Measurements from ENCODE around the gene MAPK6.
"Not testable (repeated sequence)": the region's sequence is repeated elsewhere in the genome, so short reads cannot be mapped to it uniquely, and the experiment has no call there.

The MAPK6 gene

DNA sequence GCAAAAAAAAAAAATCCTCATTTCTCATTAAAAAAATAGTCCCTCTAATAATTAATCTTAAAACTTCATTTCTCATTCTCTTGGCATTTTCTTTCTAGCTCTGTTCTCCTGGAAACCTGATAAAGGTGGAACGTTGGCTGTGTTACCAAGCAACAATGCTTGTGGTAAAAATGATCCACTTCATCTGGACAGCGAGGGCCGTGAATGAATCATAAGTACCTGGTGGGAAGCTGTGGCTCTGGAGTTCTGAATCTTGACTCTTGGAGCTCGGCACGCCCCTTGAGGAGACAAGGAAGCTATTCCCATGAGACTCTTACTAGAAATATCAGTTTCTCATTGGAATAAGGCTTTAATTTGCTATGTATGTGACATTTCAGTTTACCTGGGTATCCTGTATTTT, 61.0 kb downstream of the MAPK6 start:
- no peak for DNase-seq (ENCODE audit: low read depth in 3 of 3)

DNA sequence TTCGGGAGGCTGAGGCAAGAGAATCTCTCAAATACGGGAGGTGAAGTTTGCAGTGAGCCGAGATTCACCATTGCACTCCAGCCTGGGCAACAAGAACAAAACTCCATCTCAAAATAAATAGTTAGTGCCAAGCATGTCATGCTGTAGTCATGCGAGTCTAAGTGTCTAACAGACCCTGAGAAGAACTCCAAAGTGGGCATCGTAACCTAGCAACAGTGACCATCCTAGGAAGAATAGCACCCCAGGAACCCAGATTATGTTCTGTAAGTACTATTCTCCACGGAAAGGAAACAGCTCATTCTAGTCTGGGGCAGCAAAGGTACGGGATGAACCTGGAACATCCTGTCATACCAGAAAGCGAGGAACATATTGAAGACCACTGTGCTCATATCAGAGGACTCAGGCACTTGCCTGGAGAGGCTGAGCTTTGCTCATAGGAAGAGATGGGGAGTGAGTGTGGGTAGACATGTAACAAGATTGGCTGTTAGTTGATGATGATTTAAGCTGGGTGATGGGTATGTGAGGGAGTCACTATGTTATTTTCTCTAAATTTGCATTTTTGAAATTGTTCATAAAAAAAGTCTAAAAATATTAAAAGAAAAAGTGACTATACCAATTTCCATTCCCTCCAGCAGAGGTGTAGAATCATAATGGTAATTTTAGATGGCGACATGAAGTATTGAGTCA, 61.8 kb downstream of the MAPK6 start:
- no peak for DNase-seq (ENCODE audit: low read depth in 3 of 3)

DNA sequence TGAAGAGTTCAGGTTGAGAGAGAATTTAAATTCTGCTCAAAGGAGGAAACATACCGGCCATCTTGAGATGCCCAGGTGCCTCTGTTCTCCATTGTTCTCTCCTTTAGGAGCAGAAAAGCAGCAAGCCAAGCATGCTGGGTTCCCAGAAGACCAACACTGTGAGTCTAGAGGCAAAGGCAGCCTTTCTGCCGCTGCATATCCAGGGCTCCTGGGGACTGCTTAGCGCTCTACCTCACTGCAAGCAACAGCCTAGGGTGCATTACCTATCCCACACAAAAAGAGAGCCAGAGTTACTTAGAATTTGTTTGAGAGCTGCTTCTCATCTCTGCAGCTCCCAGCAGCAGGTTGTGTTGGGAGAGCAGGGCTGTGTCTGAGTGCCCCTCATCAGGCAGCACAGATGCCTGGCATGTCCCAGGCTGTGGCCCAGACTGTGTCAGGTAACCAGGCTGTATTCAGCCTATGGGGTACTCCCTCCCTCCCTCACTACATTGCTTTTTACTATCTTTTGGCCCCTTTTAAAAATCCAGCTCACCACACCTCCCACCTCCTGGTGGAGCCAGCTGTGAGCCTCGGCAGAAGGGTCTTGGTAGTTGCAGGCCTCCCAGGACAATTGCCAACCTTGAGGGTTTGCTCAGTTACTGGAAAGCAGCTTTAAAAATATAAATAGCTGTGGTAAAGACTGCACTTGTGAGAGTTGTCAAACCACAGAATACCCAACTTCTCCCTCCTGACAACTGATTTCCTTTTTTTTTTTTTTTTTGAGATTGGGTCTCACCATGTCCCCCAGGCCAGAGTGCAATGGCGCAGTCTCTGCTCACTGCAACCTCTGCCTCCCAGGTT, 63.4 kb downstream of the MAPK6 start:
- no peak for DNase-seq (ENCODE audit: low read depth in 3 of 3)

DNA sequence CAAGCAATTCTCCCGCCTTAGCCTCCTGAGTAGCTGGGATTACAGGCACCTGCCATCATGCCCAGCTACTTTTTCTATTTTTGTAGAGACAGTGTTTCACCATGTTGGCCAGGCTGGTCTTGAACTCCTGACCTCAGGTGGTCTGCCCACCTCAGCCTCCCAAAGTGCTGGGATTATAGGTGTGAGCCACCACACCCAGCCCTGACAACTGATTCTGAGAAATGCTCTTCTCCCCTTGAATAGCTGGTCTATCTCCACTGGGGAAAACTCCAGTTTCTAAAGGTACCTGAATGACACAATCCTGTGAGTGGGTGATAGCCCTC, 64.0 kb downstream of the MAPK6 start:
- DNase-seq (ENCODE audit: low read depth in 3 of 3) = not testable (repeated sequence)

DNA sequence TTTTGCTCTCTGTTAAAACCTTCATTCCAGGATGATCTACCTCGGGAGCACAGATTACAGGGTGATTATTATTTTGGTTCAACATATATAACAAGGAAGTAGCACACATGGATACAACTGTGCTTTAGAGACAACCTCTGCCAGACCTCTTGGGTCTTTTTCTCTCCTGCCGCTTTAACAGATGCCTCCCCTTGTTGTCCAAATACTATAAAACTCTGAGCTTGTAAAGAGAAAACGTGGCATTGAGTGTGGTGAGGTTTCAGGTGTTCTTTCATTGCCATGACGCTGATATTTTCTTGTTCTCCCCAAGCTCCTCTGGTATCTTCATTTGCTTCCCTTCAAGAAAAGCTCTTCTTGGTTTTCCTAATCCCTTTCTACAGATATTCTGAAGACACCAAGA, 64.6 kb downstream of the MAPK6 start:
- DNase-seq (ENCODE audit: low read depth in 3 of 3) = no peak

DNA sequence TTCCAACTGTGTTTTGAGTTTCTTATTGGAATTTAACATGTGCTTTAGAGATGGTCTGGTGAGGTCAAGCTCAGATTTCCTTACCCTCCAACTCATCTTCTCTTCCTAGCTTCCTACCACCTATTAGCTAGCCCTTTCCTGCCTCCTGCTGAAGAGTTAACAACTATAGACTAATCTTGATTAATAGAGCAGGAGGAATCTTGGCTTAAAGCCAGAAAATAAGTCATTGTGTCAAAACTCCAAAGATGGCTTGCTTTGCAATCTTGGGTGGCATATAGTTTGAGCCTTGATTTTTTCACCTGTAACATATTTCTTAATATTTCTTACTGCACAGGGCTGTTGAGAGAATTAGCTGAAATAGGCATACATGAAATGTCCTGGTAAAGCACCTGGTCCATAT, 66.3 kb downstream of the MAPK6 start:
- no peak for DNase-seq (ENCODE audit: low read depth in 3 of 3)

DNA sequence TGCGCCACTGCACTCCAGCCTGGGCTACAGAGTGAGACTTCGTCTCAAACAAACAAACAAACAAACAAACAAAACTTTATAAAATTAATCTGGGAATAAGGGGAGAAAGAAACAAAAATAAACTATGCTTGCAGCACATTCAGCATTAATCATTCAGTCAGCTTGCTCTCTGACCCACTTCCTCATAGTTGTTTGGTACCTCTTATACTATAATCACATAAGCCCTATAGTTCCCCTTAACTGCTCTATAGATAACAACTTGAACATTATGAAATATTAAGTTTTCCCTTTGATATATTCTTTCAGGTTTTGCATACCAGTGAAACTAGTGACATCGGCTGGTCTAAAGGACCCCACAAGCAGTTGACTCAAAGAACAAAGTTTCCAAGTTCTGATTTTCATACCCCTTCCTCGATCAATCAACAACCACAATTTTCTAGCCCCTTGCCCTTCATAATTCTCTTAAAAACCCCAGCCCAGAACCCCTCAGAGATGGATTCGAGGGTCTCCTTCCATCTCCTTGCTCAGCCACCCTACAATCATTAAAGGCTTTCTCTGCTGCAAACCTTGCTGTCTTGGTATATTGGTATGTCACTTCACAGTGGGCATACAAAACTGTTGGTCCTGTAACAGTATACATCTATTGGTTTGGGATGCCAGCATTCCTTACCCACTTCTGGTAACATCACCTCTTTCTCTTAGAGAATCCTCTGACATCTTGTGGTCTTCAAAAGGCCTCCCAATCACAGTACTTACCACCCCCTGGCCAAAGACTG, 67.2 kb downstream of the MAPK6 start:
- DNase-seq (ENCODE audit: low read depth in 3 of 3) = no peak

DNA sequence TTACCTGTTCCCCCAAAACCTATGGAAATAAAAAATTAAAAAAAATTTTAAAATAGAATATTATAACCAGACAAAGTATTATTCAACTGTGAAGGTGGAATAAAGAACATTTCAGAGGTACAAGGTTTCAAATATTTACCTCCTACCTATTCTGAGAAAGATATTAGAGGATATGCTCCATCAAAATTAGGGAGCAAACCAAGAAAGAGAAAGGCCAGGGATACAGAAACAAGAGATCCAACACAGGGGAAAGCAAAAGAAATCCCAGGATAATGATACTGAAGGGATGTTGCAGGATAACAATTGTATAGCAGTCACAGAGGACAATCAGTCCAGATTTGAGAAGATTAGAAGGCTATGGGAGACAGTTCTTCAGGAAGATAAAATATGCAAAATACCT, 71.2 kb downstream of the MAPK6 start:
- no peak for DNase-seq (ENCODE audit: low read depth in 3 of 3)

DNA sequence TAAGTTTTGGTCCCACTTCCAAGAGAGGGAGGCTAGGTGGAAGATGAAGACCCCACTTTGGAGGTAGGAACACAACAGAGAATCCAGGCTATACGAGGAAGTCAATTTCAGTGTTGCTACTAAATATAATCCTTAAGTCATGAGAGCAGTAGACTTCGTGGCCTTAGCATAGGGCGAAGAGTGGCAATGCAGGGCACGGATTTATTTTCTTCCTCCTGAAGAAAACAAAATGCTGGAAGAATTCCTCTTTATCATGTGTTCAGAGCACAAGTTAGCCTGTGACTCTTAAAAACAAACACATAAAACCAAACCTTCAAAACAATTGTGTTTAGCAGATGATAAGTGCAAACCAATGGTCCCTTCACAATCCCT, 74.1 kb downstream of the MAPK6 start:
- no peak for DNase-seq (ENCODE audit: low read depth in 3 of 3)

DNA sequence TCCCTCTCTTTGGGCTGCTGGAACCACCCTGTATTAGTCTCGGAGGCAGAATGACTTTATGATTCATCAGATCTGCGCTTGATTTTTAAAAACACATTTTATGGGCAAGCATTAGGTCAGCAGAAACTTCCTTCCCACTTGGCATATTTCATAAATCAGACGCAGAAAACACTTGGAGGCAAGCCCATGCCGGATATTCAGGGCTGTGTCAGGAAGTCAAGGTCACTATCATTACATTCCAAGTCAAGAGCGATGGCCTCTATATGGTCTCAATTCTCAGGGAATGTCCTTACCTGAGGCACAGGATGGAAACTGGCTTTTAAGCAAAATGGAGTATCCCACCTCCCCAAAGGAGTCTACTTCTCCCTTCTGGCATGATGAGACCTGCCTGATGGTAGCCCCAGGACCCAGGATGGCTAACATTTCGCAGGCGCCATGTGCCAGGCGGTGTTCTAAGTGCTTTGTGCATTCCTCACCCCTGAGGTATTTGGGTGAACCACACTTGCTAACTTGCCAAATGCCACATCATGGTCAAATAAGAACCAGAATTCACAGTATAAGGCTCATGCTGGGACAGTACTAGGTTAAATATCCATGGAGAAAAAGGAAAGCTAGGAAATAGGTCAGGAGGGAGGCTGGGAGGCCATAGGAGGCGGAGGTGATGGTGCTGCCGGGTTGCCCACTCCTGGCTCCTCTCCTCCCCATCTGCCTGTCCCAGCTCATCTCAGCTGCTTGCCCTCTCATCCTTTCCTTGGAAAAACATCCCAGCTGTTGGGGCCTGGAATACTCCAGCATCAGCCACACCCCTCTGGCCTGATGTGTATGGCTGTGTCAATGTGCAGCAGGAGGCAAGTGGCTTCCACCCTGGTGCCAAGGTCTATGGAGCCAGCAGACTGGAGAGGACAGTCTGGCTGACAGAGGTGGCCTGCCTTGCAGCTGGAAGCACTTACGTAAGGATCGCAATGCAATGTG, 74.8 kb downstream of the MAPK6 start:
- no peak for DNase-seq (ENCODE audit: low read depth in 3 of 3)

DNA sequence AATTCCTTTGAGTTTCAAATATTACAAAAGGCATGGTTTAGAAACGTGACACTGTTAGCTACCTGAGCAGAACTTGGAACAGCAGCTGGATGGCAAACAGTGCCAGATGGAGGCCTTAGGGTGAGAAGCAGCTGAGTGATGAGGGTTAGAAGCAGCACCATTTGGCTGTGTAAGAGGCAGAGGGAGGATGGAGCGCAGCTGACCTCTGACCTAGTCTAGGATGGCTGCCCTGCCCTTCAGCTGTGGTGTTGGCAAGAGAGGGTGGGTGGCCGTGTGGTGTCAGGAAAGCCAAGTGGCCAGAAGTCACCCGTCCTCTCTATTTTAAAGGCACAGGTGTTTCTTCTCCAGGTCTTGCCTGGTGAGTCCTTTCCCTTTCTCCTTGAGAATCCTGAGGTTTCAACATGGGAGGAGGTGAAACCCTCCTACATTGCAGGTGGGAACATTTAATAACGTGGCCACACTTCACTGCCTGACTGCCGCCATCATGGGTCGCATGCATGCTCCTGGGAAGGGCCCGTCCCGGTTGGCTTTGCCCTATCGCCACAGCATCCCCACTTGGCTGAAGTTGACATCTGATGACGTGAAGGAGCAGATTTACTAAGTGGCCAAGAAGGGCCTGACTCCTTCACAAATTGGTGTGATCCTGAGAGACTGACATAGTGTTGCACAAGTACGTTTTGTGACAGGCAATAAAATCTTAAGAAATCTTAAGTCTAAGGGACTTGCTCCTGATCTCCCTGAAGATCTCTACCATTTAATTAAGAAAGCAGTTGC, 76.0 kb downstream of the MAPK6 start:
- DNase-seq (ENCODE audit: low read depth in 3 of 3) = no peak

DNA sequence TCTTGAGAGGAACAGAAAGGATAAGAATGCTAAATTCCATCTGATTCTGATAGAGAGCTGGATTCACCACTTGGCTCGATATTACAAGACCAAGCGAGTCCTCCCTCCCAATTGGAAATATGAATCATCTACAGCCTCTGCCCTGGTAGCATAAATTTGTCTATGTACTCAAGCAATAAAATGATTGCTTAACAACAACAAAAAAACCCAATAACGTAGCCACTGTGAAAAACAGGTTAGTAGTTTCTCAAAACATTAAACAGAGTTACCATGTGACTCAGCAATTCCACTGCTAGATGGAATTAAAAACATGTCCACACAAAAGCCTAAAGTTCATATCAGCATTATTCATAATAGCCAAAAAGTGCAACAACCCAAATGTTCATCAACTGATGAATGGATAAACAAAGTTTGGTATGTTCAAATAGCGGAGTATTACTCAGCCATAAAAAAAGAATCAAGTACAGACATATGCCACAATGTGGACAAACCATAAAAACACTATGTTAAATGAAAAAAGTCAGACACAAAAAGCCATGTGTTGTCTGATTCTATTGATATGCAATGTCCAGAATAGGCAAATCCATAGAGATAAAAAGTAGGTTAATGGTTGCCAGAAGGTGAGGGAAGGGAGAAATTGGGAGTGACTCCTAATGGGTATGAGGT, 76.7 kb downstream of the MAPK6 start:
- no peak for DNase-seq (ENCODE audit: low read depth in 3 of 3)

DNA sequence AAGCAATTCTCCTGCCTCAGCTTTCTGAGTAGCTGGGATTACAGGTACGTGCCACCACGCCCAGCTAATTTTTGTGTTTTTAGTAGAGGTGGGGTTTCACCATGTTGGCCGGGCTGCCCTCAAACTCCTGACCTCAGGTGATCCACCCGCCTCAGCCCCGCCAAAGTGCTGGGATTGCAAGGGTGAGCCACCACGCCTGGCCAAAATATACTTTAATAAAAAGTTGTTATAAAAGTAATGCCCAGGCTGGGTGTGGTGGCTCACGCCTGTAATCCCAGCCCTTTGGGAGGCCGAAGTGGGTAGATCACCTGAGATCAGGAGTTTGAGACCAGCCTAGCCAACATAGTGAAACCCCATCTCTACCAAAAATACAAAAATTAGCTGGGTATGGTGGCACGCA, 77.5 kb downstream of the MAPK6 start:
- not testable (repeated sequence) for DNase-seq (ENCODE audit: low read depth in 3 of 3)

DNA sequence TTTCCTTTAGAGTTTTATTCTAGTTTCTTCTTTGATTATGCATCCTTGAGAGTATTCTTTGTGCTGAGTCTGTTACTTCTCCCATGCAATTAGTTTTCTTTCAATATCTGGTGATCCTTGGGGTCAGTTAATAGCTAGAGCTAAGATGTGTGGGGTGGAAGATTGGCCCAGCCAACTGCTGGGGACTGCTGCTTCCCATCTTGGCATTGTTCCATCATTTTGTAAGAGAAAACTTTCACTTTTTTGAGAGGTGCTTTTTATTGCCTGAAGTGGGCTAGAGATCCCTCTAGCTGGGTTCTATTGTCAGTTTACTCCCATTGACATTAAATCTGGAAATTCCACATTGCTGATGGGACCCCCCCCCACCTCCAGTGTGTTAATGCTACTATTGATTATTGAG, 78.2 kb downstream of the MAPK6 start:
- DNase-seq (ENCODE audit: low read depth in 3 of 3) = no peak

DNA sequence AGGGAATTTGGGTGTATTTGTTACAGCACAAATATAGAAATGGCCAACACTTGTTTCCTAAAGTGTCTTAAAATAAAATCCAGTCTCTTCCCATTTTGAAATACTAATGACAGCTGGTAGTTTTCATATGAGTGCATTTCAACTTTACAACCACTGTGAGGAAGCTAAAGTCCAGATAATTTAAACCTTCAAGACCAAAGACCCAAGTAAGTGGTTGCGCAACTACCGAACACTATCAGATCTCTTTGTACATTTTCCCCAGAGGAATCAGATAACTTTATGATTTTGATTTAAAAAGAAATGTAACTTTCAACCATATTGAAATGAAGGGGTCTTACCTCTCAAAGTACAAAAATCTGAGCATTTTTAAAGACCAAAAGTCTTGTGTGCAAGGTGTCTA, 79.3 kb downstream of the MAPK6 start:
- no peak for DNase-seq (ENCODE audit: low read depth in 3 of 3)

DNA sequence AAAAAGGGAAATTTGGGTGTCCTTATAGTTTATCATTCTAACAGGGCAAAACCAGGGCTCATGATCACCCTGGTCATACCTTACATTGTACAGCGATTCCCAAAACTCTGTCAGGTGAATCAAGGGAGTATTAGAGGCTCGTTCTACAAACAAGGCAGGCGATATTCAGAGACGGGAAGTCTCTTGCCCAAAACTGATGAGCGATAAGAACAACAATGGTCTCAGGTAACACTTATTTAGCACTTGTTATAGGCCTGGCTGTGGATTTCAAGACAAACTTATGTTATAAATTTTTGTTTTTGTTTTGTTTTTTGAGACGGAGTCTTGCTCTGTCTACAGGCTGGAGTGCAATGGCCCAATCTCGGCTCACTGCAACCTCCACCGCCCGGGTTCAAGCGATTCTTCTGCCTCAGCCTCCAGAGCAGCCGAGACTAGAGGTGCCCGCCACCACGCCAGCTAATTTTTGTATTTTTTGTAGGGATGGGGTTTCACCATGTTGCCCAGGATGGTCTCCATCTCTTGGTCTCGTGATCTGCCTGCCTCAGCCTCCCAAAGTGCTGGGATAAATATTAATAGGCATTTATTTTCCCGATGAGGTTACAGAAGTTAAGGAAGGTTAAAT, 80.7 kb downstream of the MAPK6 start:
- DNase-seq (ENCODE audit: low read depth in 3 of 3) = no peak

DNA sequence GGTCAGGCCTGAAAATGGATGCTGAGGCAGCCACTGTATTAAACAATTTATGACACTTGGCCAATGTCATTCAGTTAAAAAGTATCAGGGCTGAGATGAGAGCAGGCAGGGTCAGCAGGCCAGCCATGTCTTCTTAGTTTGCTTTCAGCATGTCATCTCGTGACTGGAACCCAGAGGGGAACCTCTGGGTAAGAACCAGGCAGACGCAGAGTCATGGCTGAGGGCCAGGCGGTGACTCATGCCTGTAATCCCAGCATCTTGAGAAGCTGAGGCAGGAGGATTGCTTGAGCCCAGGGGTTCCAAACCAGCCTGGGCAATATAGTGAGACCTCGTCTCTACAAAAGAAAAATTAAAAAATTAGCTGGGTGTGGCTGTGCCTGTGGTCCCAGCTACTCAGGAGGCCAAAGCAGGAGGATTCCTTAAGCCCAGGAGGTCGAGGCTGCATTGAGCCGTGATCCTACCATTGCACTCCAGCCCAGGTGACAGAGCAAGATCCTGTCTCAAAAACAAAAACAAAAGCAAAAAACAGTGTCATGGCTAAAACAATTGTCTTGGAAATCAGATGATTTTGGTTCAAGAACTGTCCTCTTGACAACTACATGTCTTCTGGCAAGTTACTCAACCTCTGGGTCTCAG, 81.9 kb downstream of the MAPK6 start:
- no peak for DNase-seq (ENCODE audit: low read depth in 3 of 3)

DNA sequence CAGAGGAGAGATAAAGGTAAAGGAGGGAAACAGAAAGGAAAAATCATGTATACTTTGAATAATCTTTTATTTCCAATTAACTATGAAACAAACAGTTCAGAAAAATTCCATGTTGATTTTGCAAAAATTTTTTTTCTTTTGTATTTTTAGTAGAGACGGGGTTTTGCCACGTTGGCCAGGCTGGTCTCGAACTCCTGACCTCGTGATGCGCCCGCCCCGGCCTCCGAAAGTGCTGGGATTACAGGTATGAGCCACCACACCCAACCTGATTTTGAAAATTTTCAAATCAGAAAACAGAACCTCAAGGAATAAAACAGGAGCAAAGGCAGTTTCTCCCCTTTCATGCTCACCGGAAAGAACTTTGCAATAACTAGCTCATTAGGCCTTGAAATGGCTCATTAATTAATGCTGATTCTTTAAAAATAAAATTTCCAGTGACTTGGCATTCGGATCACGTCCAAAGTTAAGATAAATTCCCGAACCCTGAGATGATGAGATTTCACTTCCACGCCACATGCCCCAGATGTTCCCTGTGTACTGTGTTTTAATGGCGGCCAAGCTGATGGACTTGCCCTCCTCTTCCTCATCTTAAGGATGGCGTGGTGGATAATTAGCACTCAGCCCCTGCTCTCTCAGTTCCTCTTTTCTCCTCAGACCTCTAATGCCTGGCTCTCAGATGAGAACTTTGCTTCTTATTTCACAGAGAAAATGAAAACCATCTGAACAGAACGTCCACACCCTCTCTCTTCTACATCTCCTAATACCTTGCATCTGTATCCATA, 82.7 kb downstream of the MAPK6 start:
- DNase-seq (ENCODE audit: low read depth in 3 of 3) = no peak

DNA sequence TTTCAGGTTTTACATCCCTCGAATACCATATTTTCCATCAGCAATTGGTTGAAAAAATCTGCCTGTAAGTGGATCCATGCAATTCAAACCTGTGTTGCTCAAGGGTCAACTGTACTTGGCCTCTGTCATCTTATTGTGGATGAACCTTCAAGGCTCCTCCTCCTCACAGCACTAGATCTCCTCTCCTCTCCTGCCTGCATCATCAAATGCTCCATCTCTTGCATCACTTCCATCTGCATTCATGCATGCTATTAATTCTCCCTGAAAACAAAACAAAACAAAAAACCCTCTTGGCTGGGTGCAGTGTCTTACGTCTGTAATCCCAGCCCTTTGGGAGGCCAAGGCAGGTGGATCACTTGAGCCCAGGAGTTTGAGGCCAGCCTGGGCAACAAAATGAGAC, 83.4 kb downstream of the MAPK6 start:
- DNase-seq (ENCODE audit: low read depth in 3 of 3) = no peak
